Kidney epithelial cell (primary cell): ENCODE data around the gene GALNT11. TPM values are rescaled to one million over a fixed set of nuclear protein-coding genes. Genes with fewer than 3 reads are reported as not detected.

Experiments used
- DNase-seq: peaks from one replicate; pipeline ENCODE4 v3.0.0-alpha.2; 2010; ENCODE audit warnings: low read depth
- H3K27me3 ChIP-seq: 2 replicates; pipeline ENCODE4 v1.6.0; 2011; ENCODE audit warnings: low read length; ENCODE audit not compliant: control insufficient read depth, insufficient read depth
- H3K36me3 ChIP-seq: 2 replicates; pipeline ENCODE4 v1.5.1; 2011; ENCODE audit warnings: low read length; ENCODE audit not compliant: control insufficient read depth, insufficient read depth
- H3K4me3 ChIP-seq: 2 replicates; pipeline ENCODE4 v1.5.1; 2011; ENCODE audit warnings: low read depth, mild to moderate bottlenecking, control low read depth, low read length
- total RNA-seq: library from RNA; depleted of rRNA; stranded (reverse); fragments of >200 nt; gene quantifications from 2 replicates; pipeline ENCODE4 v1.2.3, GENCODE V29; 2015
- TF ChIP-seq, protein P1 (sequence below): IDR thresholded peaks from 2 replicates; pipeline ENCODE4 v1.5.1; 2011; ENCODE audit warnings: mild to moderate bottlenecking, moderate library complexity, low read length, control low read depth, inconsistent platforms; ENCODE audit not compliant: insufficient read depth, poor library complexity, severe bottlenecking

GALNT11 gene
- total RNA-seq, 1 donor from 2014 or later: 36.0 TPM

DNA sequence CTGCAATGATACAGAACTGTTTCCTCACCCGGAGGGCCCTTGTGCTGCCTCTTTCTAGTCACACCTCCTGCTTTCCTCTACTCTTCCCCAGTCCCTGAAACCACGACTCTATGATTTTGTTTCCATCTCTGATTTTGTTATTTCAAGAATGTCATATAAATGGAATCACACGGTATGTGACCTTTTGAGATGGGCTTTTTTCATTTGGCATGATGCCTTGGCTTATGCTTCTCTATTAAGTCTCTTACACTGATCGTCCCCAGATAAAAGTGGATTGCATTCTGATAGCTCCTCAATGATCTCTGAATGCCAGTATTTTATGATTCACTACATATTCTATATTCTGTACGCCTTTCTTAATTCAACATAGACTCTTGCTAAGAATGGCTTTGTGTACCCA is 78.2 kb downstream of the GALNT11 start:
- no peak for DNase-seq
- H3K36me3 ChIP-seq: peaks cover 2% of the 10 kb centered on the region
- no peak overlapping the region for H3K4me3 ChIP-seq
- TF ChIP-seq, protein P1, sequence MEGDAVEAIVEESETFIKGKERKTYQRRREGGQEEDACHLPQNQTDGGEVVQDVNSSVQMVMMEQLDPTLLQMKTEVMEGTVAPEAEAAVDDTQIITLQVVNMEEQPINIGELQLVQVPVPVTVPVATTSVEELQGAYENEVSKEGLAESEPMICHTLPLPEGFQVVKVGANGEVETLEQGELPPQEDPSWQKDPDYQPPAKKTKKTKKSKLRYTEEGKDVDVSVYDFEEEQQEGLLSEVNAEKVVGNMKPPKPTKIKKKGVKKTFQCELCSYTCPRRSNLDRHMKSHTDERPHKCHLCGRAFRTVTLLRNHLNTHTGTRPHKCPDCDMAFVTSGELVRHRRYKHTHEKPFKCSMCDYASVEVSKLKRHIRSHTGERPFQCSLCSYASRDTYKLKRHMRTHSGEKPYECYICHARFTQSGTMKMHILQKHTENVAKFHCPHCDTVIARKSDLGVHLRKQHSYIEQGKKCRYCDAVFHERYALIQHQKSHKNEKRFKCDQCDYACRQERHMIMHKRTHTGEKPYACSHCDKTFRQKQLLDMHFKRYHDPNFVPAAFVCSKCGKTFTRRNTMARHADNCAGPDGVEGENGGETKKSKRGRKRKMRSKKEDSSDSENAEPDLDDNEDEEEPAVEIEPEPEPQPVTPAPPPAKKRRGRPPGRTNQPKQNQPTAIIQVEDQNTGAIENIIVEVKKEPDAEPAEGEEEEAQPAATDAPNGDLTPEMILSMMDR: no peak
- H3K27me3 ChIP-seq: no peaks in the 10 kb centered on the region

DNA sequence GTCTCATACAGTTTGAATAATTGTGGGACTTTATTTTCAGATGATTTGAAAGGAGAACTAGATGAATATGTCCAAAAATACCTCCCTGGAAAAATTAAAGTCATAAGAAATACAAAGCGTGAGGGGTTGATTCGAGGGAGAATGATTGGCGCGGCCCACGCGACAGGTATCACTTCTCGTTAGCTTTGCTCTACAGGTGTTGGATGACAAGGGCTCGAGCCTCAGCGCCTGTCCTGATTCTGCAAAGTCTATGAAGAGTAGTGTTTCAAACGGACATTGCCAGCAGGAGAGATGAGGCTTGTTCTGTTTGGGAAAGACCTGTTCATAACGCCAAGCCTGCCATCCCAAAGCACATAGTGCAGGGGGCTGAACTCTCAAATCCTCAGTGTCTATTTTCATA is 79.7 kb downstream of the GALNT11 start:
- no peak for DNase-seq
- TF ChIP-seq, protein P1: no peak
- Histone ChIP-seq H3K4me3 (no peak overlapping the region), H3K36me3 (peaks cover 2% of the 10 kb centered on the region), H3K27me3 (no peaks in the 10 kb centered on the region)

DNA sequence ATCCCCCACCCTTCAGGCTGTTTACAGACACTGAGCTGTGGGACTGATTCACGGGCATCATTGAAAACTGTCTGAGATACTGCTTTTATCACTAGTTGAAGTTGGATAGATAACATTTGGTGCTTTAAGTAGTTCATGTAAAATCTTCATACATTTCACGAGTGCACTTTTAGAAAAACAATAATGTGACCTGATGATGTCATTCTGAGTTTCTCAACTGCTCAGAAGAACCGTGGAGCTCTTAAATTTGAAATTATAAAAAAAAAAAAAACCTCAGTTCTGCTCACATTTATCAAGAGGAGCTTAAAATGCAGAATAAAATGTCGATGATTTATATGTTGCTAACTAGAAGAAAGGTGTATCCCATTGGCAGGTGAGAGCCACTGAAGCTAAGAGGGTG is 81.5 kb downstream of the GALNT11 start:
- DNase-seq: no peak
- Histone ChIP-seq H3K36me3 (peaks cover 2% of the 10 kb centered on the region), H3K4me3 (no peak overlapping the region), H3K27me3 (no peaks in the 10 kb centered on the region)
- TF ChIP-seq, protein P1: no peak

DNA sequence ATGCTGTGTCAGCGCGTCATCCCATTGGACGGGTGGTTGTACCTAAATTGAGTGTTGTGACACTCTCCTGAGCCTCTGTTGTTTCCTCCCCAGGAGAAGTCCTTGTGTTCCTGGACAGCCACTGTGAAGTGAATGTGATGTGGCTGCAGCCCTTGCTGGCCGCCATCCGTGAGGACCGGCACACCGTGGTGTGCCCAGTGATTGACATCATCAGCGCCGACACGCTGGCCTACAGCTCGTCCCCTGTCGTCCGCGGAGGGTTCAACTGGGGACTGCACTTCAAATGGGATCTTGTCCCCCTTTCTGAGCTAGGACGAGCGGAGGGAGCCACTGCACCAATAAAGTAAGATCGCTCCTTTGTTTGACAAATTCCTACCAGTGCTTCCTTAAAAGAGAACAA is 82.5 kb downstream of the GALNT11 start:
- TF ChIP-seq, protein P1: no peak
- Histone ChIP-seq H3K4me3 (no peak overlapping the region), H3K27me3 (no peaks in the 10 kb centered on the region), H3K36me3 (peaks cover 2% of the 10 kb centered on the region)
- DNase-seq: no peak

DNA sequence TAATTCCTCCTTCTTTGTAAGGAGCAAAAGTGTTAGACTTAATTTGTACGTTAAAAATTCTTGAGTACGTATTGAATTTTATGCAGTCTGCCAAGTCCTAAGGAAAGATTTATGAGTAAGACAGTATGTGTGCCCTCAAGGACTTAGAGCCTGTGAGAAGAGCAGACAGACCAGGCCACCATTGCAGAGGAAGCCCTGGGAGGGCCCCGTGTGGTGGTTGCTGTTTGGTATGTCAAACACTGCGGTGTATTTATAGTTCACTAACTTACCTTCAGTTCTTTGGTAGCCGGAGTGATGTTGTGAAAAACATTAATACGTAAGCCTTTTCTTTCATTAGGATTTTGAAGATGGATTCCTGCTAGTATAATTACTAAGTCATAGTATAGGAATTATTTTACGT is 82.9 kb downstream of the GALNT11 start:
- no peak for DNase-seq
- TF ChIP-seq, protein P1: no peak
- H3K36me3 ChIP-seq: peaks cover 2% of the 10 kb centered on the region
- no peaks in the 10 kb centered on the region for H3K27me3 ChIP-seq
- H3K4me3 ChIP-seq: no peak overlapping the region

DNA sequence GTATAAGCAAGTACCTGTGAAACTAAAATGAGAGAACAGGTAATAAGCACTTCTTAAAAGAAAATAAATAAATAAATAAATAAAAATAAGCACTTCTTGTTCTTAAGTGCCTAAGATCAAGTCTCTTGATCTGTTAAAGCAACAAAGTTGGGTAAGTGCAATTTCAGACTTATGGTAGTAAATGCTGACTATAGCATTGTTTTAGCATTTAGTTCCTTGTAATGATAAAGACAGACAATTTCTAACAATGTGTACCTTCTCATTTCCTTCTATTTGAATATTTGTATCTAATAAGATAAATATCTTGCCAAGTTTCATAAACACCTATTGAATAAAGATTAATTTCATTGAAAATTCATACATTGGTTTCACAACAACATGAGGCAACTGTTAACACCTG is 87.4 kb downstream of the GALNT11 start:
- H3K36me3 ChIP-seq: peaks cover 3% of the 10 kb centered on the region
- H3K27me3 ChIP-seq: no peaks in the 10 kb centered on the region
- TF ChIP-seq, protein P1: no peak
- no peak for DNase-seq
- no peak overlapping the region for H3K4me3 ChIP-seq
